D721Med (cell line): ENCODE measurements around the gene MRPL54.

Source experiments
- DNase-seq: peaks from one replicate; pipeline ENCODE4 v3.0.0; 2011; ENCODE audit warnings: low spot score; ENCODE audit not compliant: insufficient read length
- FAIRE-seq: peaks from 2 replicates; lab custom pipeline; 2011; peaks lifted over from hg19 to GRCh38; lab: Jason Lieb, UNC
- TF ChIP-seq, protein P1 (sequence below): IDR thresholded peaks from 2 replicates; pipeline ENCODE4 v1.5.1; 2012; ENCODE audit warnings: mild to moderate bottlenecking, control low read depth; ENCODE audit not compliant: insufficient read depth; ENCODE audit errors: missing control alignments

MRPL54 gene

DNA sequence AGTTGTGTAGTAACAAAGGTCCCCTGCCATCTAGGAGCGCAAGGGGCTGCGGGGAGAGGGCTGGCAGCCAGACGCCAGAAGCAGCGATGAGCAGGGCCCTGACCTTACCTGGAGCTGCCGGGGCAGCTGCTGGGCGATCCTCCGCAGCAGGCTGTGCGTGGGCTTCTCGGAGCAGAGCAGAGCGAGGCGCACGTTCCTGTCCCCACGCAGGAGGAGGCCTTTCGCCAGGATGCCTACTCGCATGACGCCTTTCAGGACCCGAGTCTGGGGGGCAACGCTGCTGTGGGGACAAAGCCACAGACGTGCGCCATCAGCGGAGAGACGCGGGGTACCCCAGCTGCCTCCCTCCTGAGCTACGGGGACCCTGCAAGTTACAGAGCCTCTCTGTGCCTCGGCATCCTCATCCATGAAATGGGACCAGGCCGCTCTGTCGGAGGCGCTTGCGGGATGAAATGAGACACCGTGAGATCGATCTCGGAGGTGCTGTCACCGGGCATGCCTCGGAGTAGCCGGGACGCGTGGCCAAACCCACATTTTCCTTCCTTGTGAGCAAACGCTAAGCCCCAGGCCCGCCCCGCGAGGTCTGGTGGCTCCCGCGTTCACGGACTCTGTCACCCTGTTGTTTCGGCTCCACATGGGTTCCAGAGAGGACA is 54.2 kb downstream of the MRPL54 start:
- FAIRE-seq: no peak
- no peak for DNase-seq
- TF ChIP-seq, protein P1, sequence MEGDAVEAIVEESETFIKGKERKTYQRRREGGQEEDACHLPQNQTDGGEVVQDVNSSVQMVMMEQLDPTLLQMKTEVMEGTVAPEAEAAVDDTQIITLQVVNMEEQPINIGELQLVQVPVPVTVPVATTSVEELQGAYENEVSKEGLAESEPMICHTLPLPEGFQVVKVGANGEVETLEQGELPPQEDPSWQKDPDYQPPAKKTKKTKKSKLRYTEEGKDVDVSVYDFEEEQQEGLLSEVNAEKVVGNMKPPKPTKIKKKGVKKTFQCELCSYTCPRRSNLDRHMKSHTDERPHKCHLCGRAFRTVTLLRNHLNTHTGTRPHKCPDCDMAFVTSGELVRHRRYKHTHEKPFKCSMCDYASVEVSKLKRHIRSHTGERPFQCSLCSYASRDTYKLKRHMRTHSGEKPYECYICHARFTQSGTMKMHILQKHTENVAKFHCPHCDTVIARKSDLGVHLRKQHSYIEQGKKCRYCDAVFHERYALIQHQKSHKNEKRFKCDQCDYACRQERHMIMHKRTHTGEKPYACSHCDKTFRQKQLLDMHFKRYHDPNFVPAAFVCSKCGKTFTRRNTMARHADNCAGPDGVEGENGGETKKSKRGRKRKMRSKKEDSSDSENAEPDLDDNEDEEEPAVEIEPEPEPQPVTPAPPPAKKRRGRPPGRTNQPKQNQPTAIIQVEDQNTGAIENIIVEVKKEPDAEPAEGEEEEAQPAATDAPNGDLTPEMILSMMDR: no peak
